ENCODE data around the gene GAD1.

Gene GAD1

GRCh38 chr2:170846314-170846713 lies 29.6 kb downstream of the GAD1 start:
- no peak for DNase-seq

- no peak for DNase-seq
These were observed 31.0 kb downstream of the GAD1 start for GRCh38 chr2:170847716-170848115.

- DNase-seq = no peak
These were observed 31.9 kb downstream of the GAD1 start for GRCh38 chr2:170848587-170848986.

- no peak for DNase-seq
These were observed 33.6 kb downstream of the GAD1 start for GRCh38 chr2:170850251-170850650.

- no peak for DNase-seq
These were observed 34.9 kb downstream of the GAD1 start for GRCh38 chr2:170851635-170852034.

GRCh38 chr2:170856066-170856465 lies 39.4 kb downstream of the GAD1 start:
- DNase-seq = no peak

GRCh38 chr2:170862286-170862902 lies 45.7 kb downstream of the GAD1 start:
- no peak for DNase-seq

GRCh38 chr2:170863087-170863486 lies 46.4 kb downstream of the GAD1 start:
- DNase-seq = no peak

- no peak for DNase-seq
These were observed 52.3 kb downstream of the GAD1 start for GRCh38 chr2:170869036-170869435.

GRCh38 chr2:170869461-170869860 lies 52.8 kb downstream of the GAD1 start:
- DNase-seq = no peak

- DNase-seq = peak; percentile 70
These were observed 56.5 kb downstream of the GAD1 start for GRCh38 chr2:170873035-170873692.

- DNase-seq = no peak
These were observed 61.4 kb downstream of the GAD1 start for GRCh38 chr2:170878066-170878465.

- no peak for DNase-seq
These were observed 61.8 kb downstream of the GAD1 start for GRCh38 chr2:170878505-170878904.

- DNase-seq = no peak
These were observed 65.2 kb downstream of the GAD1 start for GRCh38 chr2:170881840-170882239.

GRCh38 chr2:170882758-170883157 lies 66.1 kb downstream of the GAD1 start:
- no peak for DNase-seq

GRCh38 chr2:170883683-170884082 lies 67.0 kb downstream of the GAD1 start:
- no peak for DNase-seq

GRCh38 chr2:170885130-170885791 lies 68.6 kb downstream of the GAD1 start:
- DNase-seq = no peak

GRCh38 chr2:170886386-170886785 lies 69.7 kb downstream of the GAD1 start:
- DNase-seq = no peak

- no peak for DNase-seq
These were observed 70.8 kb downstream of the GAD1 start for GRCh38 chr2:170887496-170887895.

GRCh38 chr2:170887896-170888295 lies 71.2 kb downstream of the GAD1 start:
- no peak for DNase-seq

GRCh38 chr2:170891893-170892292 lies 75.2 kb downstream of the GAD1 start:
- no peak for DNase-seq

GRCh38 chr2:170892391-170892951 lies 75.8 kb downstream of the GAD1 start:
- no peak for DNase-seq

GRCh38 chr2:170895023-170895757 lies 78.5 kb downstream of the GAD1 start:
- no peak for DNase-seq

Measured in 8988T (cell line).